ENCODE measurements around the gene PIK3C2A.
"Not testable (repeated sequence)": the region's sequence is repeated elsewhere in the genome, so short reads cannot be mapped to it uniquely, and the experiment has no call there.

PIK3C2A gene

DNA sequence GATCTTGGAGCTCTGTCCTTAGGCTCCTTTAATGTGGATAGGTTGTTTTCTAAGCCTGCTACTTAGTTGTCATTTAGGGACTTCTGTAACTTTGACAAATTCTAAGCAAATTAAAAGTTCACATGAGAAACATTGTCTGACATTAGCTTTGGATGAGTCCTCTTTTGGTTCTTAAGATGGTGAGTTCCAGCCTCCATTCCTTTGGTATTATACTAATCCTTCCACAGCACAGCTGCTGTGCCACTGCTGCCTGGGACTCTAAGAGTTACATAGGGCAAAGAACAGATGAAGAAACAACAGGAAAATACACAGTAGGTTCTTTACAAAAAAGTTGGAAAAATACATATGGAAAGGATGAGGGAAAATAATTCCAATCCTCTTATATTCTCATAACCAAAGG lies 25.3 kb upstream of the PIK3C2A start:
- TF ChIP-seq PPARA (CRISPR knock-in tag; IDR thresholded peaks at IDR 0.05; ENCODE audit: borderline replicate concordance) (no peak), BACH2 (CRISPR knock-in tag; IDR thresholded peaks at IDR 0.05; ENCODE audit: borderline replicate concordance) (no peak), OSR1 (CRISPR knock-in tag; IDR thresholded peaks at IDR 0.05) (no peak), ZFP30 (CRISPR knock-in tag; IDR thresholded peaks at IDR 0.05) (no peak), TOX (CRISPR knock-in tag; IDR thresholded peaks at IDR 0.05; ENCODE audit: borderline replicate concordance) (no peak), TCF4 (CRISPR knock-in tag; IDR thresholded peaks at IDR 0.05; ENCODE audit: borderline replicate concordance) (no peak), ESRRG (CRISPR knock-in tag; IDR thresholded peaks at IDR 0.05) (no peak), ARNTL (CRISPR knock-in tag; IDR thresholded peaks at IDR 0.05; ENCODE audit: borderline replicate concordance, low read depth) (no peak), RARB (CRISPR knock-in tag; IDR thresholded peaks at IDR 0.05) (no peak)
- ATAC-seq = no peak

DNA sequence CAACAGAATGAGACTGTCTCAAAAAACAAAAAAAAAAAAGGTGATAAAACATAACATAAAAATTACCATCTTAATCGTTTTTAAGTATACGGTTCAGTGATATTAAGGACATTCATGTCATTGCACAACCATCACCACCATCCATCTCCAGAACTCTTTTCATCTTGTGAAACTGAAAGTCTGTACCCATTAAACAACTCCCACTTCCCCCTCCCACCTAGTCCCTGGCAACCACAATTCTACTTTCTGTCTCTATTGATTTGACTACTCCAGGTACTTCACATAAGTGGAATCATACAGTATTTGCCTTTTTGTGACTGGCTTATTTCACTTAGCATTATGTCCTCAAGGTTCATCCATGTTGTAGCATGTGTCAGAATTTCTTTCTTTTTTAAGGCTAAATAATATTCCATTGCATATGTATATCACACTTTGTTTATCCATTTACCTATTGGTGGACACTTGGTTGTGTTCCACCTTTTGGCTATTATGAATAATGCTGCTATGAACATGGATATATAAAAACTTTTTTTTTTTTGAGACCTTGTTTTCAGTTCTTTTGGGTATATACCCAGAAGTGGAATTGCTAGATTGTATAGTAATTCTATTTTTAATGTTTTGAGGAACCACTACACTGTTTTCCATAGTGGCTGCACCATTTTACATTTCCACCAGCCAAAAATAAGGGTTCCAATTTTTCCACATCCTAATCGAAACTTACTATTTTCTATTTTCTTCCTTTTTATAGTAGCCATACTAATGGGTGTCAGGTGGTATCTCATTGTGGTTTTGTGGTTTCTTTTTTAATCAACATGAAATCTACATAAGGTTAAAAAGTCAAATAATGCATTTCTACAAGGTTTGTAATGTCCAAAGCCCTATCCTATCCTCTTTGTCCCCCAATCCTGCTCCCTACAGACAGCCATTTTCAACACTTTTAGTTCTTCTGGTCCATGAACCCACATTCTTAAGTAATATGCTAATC lies 23.4 kb upstream of the PIK3C2A start:
- TF ChIP-seq PPARA (CRISPR knock-in tag; IDR thresholded peaks at IDR 0.05; ENCODE audit: borderline replicate concordance) = no peak
- no peak for TF ChIP-seq RARB (CRISPR knock-in tag; IDR thresholded peaks at IDR 0.05)
- TF ChIP-seq SNAI2 (CRISPR knock-in tag; IDR thresholded peaks at IDR 0.05) = no peak
- TF ChIP-seq, protein P1, sequence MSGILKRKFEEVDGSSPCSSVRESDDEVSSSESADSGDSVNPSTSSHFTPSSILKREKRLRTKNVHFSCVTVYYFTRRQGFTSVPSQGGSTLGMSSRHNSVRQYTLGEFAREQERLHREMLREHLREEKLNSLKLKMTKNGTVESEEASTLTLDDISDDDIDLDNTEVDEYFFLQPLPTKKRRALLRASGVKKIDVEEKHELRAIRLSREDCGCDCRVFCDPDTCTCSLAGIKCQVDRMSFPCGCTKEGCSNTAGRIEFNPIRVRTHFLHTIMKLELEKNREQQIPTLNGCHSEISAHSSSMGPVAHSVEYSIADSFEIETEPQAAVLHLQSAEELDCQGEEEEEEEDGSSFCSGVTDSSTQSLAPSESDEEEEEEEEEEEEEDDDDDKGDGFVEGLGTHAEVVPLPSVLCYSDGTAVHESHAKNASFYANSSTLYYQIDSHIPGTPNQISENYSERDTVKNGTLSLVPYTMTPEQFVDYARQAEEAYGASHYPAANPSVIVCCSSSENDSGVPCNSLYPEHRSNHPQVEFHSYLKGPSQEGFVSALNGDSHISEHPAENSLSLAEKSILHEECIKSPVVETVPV (CRISPR knock-in tag; IDR thresholded peaks at IDR 0.05) = no peak
- no peak for TF ChIP-seq ZFP3 (CRISPR knock-in tag; IDR thresholded peaks at IDR 0.05)
- TF ChIP-seq ZNF70 (CRISPR knock-in tag; IDR thresholded peaks at IDR 0.05) = no peak
- no peak for TF ChIP-seq BACH2 (CRISPR knock-in tag; IDR thresholded peaks at IDR 0.05; ENCODE audit: borderline replicate concordance)
- TF ChIP-seq ISL1 (CRISPR knock-in tag; IDR thresholded peaks at IDR 0.05) = no peak
- ATAC-seq = no peak

DNA sequence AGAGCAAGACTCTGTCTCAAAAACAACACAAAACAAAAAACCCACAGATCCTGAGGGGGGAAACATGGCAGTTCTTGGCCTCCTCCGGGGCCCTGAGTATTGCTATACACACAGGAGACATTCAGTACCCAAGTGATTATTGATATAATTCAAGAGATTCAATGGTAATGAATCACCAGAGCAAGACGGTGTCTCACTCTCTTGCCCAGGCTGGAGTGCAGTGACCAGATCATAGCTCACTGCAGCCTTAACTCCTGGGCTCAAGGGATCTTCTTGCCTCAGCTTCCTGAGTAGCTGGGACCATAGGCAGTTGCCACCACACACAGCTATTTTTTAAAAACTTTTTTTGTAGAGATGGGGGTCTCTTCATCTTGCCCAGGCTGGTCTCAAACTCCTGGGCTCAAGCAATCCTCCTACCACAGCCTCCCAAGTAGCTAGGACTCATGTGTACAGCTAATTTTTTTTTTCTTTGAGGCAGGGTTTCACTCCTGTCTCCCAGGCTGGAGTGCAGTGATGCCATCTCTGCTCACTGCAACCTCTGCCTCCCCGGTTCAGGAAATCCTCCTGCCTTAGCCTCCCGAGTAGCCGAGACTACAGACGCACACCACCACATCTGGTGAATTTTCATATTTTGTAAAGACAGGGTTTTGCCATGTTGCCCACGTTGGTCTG lies 21.8 kb upstream of the PIK3C2A start:
- TF ChIP-seq ZNF565 (CRISPR knock-in tag; conservative IDR thresholded peaks at IDR 0.05; ENCODE audit: low read depth) (no peak), TOX (CRISPR knock-in tag; IDR thresholded peaks at IDR 0.05; ENCODE audit: borderline replicate concordance) (no peak), GLIS3 (CRISPR knock-in tag; IDR thresholded peaks at IDR 0.05) (no peak), CSDC2 (CRISPR knock-in tag; IDR thresholded peaks at IDR 0.05) (no peak), ZNF8 (CRISPR knock-in tag; IDR thresholded peaks at IDR 0.05) (no peak), ZFP3 (CRISPR knock-in tag; IDR thresholded peaks at IDR 0.05) (no peak), ISL1 (CRISPR knock-in tag; IDR thresholded peaks at IDR 0.05) (no peak), TCF4 (CRISPR knock-in tag; IDR thresholded peaks at IDR 0.05; ENCODE audit: borderline replicate concordance) (no peak), ESRRG (CRISPR knock-in tag; IDR thresholded peaks at IDR 0.05) (no peak), SNAI2 (CRISPR knock-in tag; IDR thresholded peaks at IDR 0.05) (no peak), BACH2 (CRISPR knock-in tag; IDR thresholded peaks at IDR 0.05; ENCODE audit: borderline replicate concordance) (no peak), ZNF70 (CRISPR knock-in tag; IDR thresholded peaks at IDR 0.05) (no peak), PPARA (CRISPR knock-in tag; IDR thresholded peaks at IDR 0.05; ENCODE audit: borderline replicate concordance) (no peak), ZFP30 (CRISPR knock-in tag; IDR thresholded peaks at IDR 0.05) (no peak), OSR1 (CRISPR knock-in tag; IDR thresholded peaks at IDR 0.05) (no peak), ZC3H10 (CRISPR knock-in tag; IDR thresholded peaks at IDR 0.05) (no peak), ARNTL (CRISPR knock-in tag; IDR thresholded peaks at IDR 0.05; ENCODE audit: borderline replicate concordance, low read depth) (no peak)
- TF ChIP-seq, protein P2, sequence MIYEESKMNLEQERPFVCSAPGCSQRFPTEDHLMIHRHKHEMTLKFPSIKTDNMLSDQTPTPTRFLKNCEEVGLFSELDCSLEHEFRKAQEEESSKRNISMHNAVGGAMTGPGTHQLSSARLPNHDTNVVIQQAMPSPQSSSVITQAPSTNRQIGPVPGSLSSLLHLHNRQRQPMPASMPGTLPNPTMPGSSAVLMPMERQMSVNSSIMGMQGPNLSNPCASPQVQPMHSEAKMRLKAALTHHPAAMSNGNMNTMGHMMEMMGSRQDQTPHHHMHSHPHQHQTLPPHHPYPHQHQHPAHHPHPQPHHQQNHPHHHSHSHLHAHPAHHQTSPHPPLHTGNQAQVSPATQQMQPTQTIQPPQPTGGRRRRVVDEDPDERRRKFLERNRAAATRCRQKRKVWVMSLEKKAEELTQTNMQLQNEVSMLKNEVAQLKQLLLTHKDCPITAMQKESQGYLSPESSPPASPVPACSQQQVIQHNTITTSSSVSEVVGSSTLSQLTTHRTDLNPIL (CRISPR knock-in tag; IDR thresholded peaks at IDR 0.05; ENCODE audit: low read depth) = no peak
- TF ChIP-seq, protein P1 (CRISPR knock-in tag; IDR thresholded peaks at IDR 0.05) = no peak
- TF ChIP-seq, protein P3, sequence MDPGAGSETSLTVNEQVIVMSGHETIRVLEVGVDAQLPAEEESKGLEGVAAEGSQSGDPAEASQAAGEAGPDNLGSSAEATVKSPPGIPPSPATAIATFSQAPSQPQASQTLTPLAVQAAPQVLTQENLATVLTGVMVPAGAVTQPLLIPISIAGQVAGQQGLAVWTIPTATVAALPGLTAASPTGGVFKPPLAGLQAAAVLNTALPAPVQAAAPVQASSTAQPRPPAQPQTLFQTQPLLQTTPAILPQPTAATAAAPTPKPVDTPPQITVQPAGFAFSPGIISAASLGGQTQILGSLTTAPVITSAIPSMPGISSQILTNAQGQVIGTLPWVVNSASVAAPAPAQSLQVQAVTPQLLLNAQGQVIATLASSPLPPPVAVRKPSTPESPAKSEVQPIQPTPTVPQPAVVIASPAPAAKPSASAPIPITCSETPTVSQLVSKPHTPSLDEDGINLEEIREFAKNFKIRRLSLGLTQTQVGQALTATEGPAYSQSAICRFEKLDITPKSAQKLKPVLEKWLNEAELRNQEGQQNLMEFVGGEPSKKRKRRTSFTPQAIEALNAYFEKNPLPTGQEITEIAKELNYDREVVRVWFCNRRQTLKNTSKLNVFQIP (CRISPR knock-in tag; IDR thresholded peaks at IDR 0.05; ENCODE audit: borderline replicate concordance, low read depth) = no peak

DNA sequence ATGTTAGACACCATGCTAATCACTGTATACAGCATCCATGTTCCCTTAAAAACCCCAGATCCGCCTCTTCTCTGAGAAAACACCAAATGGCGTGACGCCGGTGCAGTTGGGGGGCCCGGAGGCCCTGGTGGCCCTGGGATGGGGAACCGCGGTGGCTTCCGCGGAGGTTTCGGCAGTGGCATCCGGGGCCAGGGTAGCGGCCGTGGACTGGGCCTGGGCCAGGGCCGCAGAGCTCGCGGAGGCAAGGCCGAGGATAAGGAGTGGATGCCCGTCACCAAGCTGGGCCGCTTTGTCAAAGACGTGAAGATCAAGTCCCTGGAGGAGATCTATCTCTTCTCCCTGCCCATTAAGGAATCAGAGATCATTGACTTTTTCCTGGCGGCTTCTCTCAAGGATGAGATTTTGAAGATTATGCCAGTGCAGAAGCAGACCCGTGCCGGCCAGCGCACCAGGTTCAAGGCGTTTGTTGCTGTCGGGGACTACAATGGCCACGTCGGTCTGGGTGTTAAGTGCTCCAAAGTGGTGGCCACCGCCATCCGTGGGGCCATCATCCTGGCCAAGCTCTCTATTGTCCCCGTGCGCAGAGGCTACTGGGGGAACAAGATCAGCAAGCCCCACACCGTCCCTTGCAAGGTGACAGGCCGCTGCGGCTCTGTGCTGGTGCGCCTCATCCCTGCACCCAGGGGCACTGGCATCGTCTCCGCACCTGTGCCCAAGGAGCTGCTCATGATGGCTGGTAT lies 20.6 kb upstream of the PIK3C2A start:
- ATAC-seq = not testable (repeated sequence)

More for the DNA sequence above, 21.8 kb upstream of the PIK3C2A start:
- peak; percentile 28; the same call in 1 of the 3 replicates for ATAC-seq
